ENCODE data around the gene BCO1. TPM values are rescaled to one million over a fixed set of nuclear protein-coding genes. Genes with fewer than 3 reads are reported as not detected.

The BCO1 gene
- total RNA-seq, 1 donor from 2014 or later = not detected

DNA sequence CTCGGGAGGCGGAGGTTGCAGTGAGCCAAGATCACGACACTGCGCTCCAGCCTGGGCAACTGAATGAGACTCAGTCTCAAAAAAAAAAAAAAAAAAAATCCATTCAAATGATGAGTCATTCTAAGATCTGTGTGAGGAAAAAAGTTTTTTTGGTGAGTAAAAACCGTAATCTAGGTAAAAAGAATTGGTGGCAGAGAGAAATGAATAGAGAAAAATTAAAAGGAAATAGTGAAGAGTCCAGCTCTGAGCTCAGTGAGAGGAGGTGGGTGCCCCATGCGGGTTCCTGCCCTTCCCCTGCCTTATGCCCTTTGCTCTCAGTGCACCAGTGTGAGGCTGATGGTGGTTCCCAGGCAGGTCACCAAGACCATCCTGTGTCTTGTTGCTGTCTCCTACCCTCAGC lies 97.2 kb downstream of the BCO1 start:
- Mint-ChIP-seq H3K27ac (no peak overlapping the region), H3K9me3 (no peaks in the 10 kb centered on the region), H3K4me1 (no peaks in the 10 kb centered on the region), H3K36me3 (ENCODE audit: low read depth) (no peaks in the 10 kb centered on the region), H3K27me3 (no peaks in the 10 kb centered on the region), H3K4me3 (no peak overlapping the region)
- intact Hi-C loops (cut with micrococcal nuclease) = no loop called here
- ChIA-PET POLR2A (no interaction called here), CTCF (no interaction called here)
- no peak for ATAC-seq (ENCODE audit: low read depth)
- TF ChIP-seq, protein P1, sequence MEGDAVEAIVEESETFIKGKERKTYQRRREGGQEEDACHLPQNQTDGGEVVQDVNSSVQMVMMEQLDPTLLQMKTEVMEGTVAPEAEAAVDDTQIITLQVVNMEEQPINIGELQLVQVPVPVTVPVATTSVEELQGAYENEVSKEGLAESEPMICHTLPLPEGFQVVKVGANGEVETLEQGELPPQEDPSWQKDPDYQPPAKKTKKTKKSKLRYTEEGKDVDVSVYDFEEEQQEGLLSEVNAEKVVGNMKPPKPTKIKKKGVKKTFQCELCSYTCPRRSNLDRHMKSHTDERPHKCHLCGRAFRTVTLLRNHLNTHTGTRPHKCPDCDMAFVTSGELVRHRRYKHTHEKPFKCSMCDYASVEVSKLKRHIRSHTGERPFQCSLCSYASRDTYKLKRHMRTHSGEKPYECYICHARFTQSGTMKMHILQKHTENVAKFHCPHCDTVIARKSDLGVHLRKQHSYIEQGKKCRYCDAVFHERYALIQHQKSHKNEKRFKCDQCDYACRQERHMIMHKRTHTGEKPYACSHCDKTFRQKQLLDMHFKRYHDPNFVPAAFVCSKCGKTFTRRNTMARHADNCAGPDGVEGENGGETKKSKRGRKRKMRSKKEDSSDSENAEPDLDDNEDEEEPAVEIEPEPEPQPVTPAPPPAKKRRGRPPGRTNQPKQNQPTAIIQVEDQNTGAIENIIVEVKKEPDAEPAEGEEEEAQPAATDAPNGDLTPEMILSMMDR (IDR thresholded peaks at IDR 0.05) = no peak
- DNase-seq = no peak

DNA sequence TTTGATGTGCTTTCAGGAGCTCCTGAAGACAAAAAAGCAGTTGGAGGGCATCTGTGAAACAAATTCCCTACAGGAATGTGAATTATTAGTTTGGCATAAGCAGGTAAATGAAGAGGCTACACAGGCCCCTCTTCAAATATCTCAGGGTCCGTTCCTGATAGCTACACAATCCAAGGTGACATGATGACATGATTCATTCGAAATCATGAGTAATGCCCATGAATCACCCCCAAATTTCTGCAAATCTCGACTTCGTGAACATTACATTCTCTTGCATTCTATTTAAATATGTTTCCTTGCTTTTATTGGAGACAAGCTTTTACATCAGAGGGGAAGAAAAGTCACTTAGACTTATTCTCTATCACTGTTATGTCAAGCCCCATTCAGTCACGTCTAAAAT lies 98.6 kb downstream of the BCO1 start:
- Mint-ChIP-seq H3K4me3 (no peak overlapping the region), H3K27me3 (no peaks in the 10 kb centered on the region), H3K4me1 (no peaks in the 10 kb centered on the region), H3K36me3 (ENCODE audit: low read depth) (no peaks in the 10 kb centered on the region), H3K27ac (no peak overlapping the region), H3K9me3 (no peaks in the 10 kb centered on the region)
- POLR2A ChIA-PET = no interaction called here
- TF ChIP-seq, protein P1 (IDR thresholded peaks at IDR 0.05) = no peak
- CTCF ChIA-PET = no interaction called here
- ATAC-seq (ENCODE audit: low read depth) = no peak
- intact Hi-C loops (cut with micrococcal nuclease) = no loop called here
- no peak for DNase-seq

Other genes with a start within 250 kb of the BCO1 start
- 18.1 and 22.3 TPM in 2 replicates for gene CMC2, start 231.8 kb upstream of the BCO1 start, total RNA-seq
- 5.4 and 5.9 TPM in 2 replicates for gene CENPN, start 231.5 kb upstream of the BCO1 start, total RNA-seq
- 30.6 and 31.0 TPM in 2 replicates for gene ATMIN, start 202.8 kb upstream of the BCO1 start, total RNA-seq
- gene C16orf46, start 161.5 kb upstream of the BCO1 start, total RNA-seq = 0.61 and 0.75 TPM in 2 replicates
- 8.4 and 8.8 TPM in 2 replicates for gene GCSH, start 142.3 kb upstream of the BCO1 start, total RNA-seq
- gene GAN, start 76.3 kb downstream of the BCO1 start, total RNA-seq = 5.1 and 8.6 TPM in 2 replicates
- 62.4 and 76.3 TPM in 2 replicates for gene CMIP, start 206.1 kb downstream of the BCO1 start, total RNA-seq

Data from activated B cell treated with CpG ODN at 0.5 μM for 24 hours (primary cell).